HEK293 (cell line): ENCODE data around the gene NOSIP.

Experiments
- CTCF ChIP-seq: fragments of 450-650 bp; formaldehyde crosslinking; IDR thresholded peaks from 2 replicates; pipeline ENCODE4 v1.5.1; 2016; ENCODE audit warnings: missing biosample characterization, missing genetic modification characterization
- SP2 ChIP-seq: fragments of 450-650 bp; formaldehyde crosslinking; IDR thresholded peaks from 2 replicates; pipeline ENCODE4 v1.5.1; 2016; ENCODE audit warnings: missing biosample characterization, missing genetic modification characterization
- ZBTB26 ChIP-seq: fragments of 450-650 bp; formaldehyde crosslinking; optimal IDR thresholded peaks from 2 replicates; pipeline ENCODE3; 2016; ENCODE audit warnings: missing biosample characterization, mild to moderate bottlenecking, missing genetic modification characterization
- ZFP3 ChIP-seq: fragments of 450-650 bp; formaldehyde crosslinking; IDR thresholded peaks from 2 replicates; pipeline ENCODE4 v1.5.1; 2016; ENCODE audit warnings: low read depth, missing biosample characterization, missing genetic modification characterization
- ZNF214 ChIP-seq: fragments of 450-650 bp; formaldehyde crosslinking; IDR thresholded peaks from 2 replicates; pipeline ENCODE4 v1.5.1; 2017; ENCODE audit warnings: missing biosample characterization, mild to moderate bottlenecking, missing genetic modification characterization, borderline replicate concordance
- ZNF391 ChIP-seq: fragments of 450-650 bp; formaldehyde crosslinking; IDR thresholded peaks from 2 replicates; pipeline ENCODE4 v1.5.1; 2016; ENCODE audit warnings: low read depth, missing biosample characterization, missing genetic modification characterization, borderline replicate concordance
- ZNF426 ChIP-seq: fragments of 450-650 bp; formaldehyde crosslinking; IDR thresholded peaks from 2 replicates; pipeline ENCODE4 v1.5.1; 2017; ENCODE audit warnings: missing biosample characterization, missing genetic modification characterization, mild to moderate bottlenecking, inconsistent platforms, moderate library complexity
- ZNF488 ChIP-seq: fragments of 450-650 bp; formaldehyde crosslinking; IDR thresholded peaks from 2 replicates; pipeline ENCODE4 v1.5.1; 2016; ENCODE audit warnings: missing biosample characterization, missing genetic modification characterization
- ZNF560 ChIP-seq: fragments of 450-650 bp; formaldehyde crosslinking; IDR thresholded peaks from 2 replicates; pipeline ENCODE4 v1.5.1; 2017; ENCODE audit warnings: missing biosample characterization, missing genetic modification characterization, borderline replicate concordance
- ZNF747 ChIP-seq: fragments of 450-650 bp; formaldehyde crosslinking; IDR thresholded peaks from 2 replicates; pipeline ENCODE4 v1.5.1; 2016; ENCODE audit warnings: missing biosample characterization, missing genetic modification characterization

GRCh38 chr19:49570138-49570856 lies 10.1 kb downstream of the NOSIP start:
- TF ChIP-seq CTCF (tag by site-specific recombination) (peak; percentile 92), ZBTB26 (tag by site-specific recombination) (no peak), ZNF560 (tag by site-specific recombination) (no peak), ZNF426 (tag by site-specific recombination) (no peak), SP2 (tag by site-specific recombination) (no peak), ZNF747 (tag by site-specific recombination) (no peak), ZNF391 (tag by site-specific recombination) (no peak), ZFP3 (tag by site-specific recombination) (no peak), ZNF214 (tag by site-specific recombination) (no peak), ZNF488 (tag by site-specific recombination) (no peak)
